H9 (cell line): ENCODE measurements around the gene NLRP9. TPM values are rescaled to one million over a fixed set of nuclear protein-coding genes. Genes with fewer than 3 reads are reported as not detected.

Experiments used
- DNase-seq: peaks from one replicate; pipeline ENCODE4 v3.0.0-alpha.2; 2017
- H2AFZ ChIP-seq: one replicate; pipeline ENCODE4 v1.6.1; 2013; ENCODE audit warnings: mild to moderate bottlenecking, low read length, control low read depth, moderate library complexity
- H2AK5ac ChIP-seq: 2 replicates; pipeline ENCODE4 v1.6.1; 2013; ENCODE audit warnings: low read length, control low read depth, mixed read lengths; ENCODE audit not compliant: insufficient read length
- H2BK120ac ChIP-seq: one replicate; pipeline ENCODE4 v1.6.1; 2013; ENCODE audit warnings: low read depth, mild to moderate bottlenecking, low read length, control low read depth, inconsistent platforms; ENCODE audit not compliant: poor library complexity, severe bottlenecking
- H2BK12ac ChIP-seq: 2 replicates; pipeline ENCODE4 v1.6.1; 2013; ENCODE audit warnings: low read length, control low read depth, mixed read lengths, low read depth; ENCODE audit not compliant: insufficient read length
- H2BK15ac ChIP-seq: 2 replicates; pipeline ENCODE4 v1.6.1; 2013; ENCODE audit warnings: low read depth, low read length, control low read depth
- H2BK20ac ChIP-seq: one replicate; pipeline ENCODE4 v1.6.1; 2013; ENCODE audit warnings: low read depth, mild to moderate bottlenecking, low read length, control low read depth, inconsistent platforms; ENCODE audit not compliant: poor library complexity, severe bottlenecking
- H2BK5ac ChIP-seq: 2 replicates; pipeline ENCODE4 v1.6.1; 2013; ENCODE audit warnings: low read length, control low read depth, mixed read lengths; ENCODE audit not compliant: insufficient read length
- H3K14ac ChIP-seq: 2 replicates; pipeline ENCODE4 v1.6.1; 2013; ENCODE audit warnings: low read length, control low read depth; ENCODE audit not compliant: insufficient read depth
- H3K18ac ChIP-seq: 2 replicates; pipeline ENCODE4 v1.6.1; 2013; ENCODE audit warnings: low read depth, mild to moderate bottlenecking, mixed read lengths, low read length, control low read depth; ENCODE audit not compliant: insufficient read length
- H3K23ac ChIP-seq: 2 replicates; pipeline ENCODE4 v1.6.1; 2013; ENCODE audit warnings: low read length, control low read depth, mixed read lengths, low read depth; ENCODE audit not compliant: insufficient read length
- H3K23me2 ChIP-seq: 2 replicates; pipeline ENCODE4 v1.6.1; 2013; ENCODE audit warnings: low read depth, mild to moderate bottlenecking, mixed read lengths, low read length, control low read depth; ENCODE audit not compliant: insufficient read length, poor library complexity, severe bottlenecking
- H3K27ac ChIP-seq: 2 replicates; pipeline ENCODE4 v1.5.1; 2013; ENCODE audit warnings: low read length, control low read depth, mixed read lengths, low read depth; ENCODE audit not compliant: insufficient read length
- H3K27me3 ChIP-seq: 2 replicates; pipeline ENCODE4 v1.6.1; 2013; ENCODE audit warnings: low read length, control low read depth, inconsistent platforms; ENCODE audit not compliant: insufficient read depth
- H3K4ac ChIP-seq: 2 replicates; pipeline ENCODE4 v1.6.1; 2013; ENCODE audit warnings: low read depth, mild to moderate bottlenecking, control low read depth, inconsistent platforms, low read length, moderate library complexity
- H3K4me1 ChIP-seq: 2 replicates; pipeline ENCODE4 v1.6.1; 2013; ENCODE audit warnings: low read length, control low read depth, inconsistent platforms; ENCODE audit not compliant: insufficient read depth
- H3K4me2 ChIP-seq: 2 replicates; pipeline ENCODE4 v1.6.1; 2013; ENCODE audit warnings: low read length, control low read depth, mixed read lengths; ENCODE audit not compliant: insufficient read length, insufficient read depth
- H3K56ac ChIP-seq: 2 replicates; pipeline ENCODE4 v1.6.1; 2013; ENCODE audit warnings: low read depth, mild to moderate bottlenecking, mixed read lengths, low read length, control low read depth; ENCODE audit not compliant: insufficient read length
- H3K79me1 ChIP-seq: 2 replicates; pipeline ENCODE4 v1.6.1; 2013; ENCODE audit warnings: low read depth, mild to moderate bottlenecking, moderate library complexity, low read length, control low read depth, inconsistent platforms; ENCODE audit not compliant: insufficient read depth, poor library complexity, severe bottlenecking
- H3K79me2 ChIP-seq: 2 replicates; pipeline ENCODE4 v1.6.1; 2013; ENCODE audit warnings: low read length, control low read depth, inconsistent platforms; ENCODE audit not compliant: insufficient read depth
- H3K9ac ChIP-seq: 2 replicates; pipeline ENCODE4 v1.6.1; 2013; ENCODE audit warnings: low read length, control low read depth, mixed read lengths; ENCODE audit not compliant: insufficient read length; ENCODE audit errors: extremely low read depth
- H3K9me3 ChIP-seq: one replicate; pipeline ENCODE4 v1.6.1; 2013; ENCODE audit warnings: low read depth, low read length, inconsistent platforms; ENCODE audit not compliant: control insufficient read depth
- H3T11ph ChIP-seq: one replicate; pipeline ENCODE4 v1.6.1; 2013; ENCODE audit warnings: mild to moderate bottlenecking, low read length, control low read depth, inconsistent platforms
- H4K20me1 ChIP-seq: one replicate; pipeline ENCODE4 v1.6.1; 2013; ENCODE audit not compliant: control insufficient read depth, insufficient read length, insufficient read depth
- H4K5ac ChIP-seq: 2 replicates; pipeline ENCODE4 v1.6.1; 2013; ENCODE audit warnings: low read depth, mild to moderate bottlenecking, mixed read lengths, low read length, control low read depth; ENCODE audit not compliant: insufficient read length
- H4K8ac ChIP-seq: replicated peaks from 2 replicates; pipeline ENCODE4 v1.6.1; 2013; ENCODE audit warnings: low read length, control low read depth, mixed read lengths, low read depth; ENCODE audit not compliant: insufficient read length
- H4K91ac ChIP-seq: 2 replicates; pipeline ENCODE4 v1.6.1; 2013; ENCODE audit warnings: low read depth, mild to moderate bottlenecking, moderate library complexity, mixed read lengths, low read length, control low read depth; ENCODE audit not compliant: insufficient read length
- H3K27ac Mint-ChIP-seq, 3 experiments: 2 replicates in 2 of 3; 3 replicates in 1 of 3; pipeline ENCODE4 v1.8.0; 2020 to 2021; ENCODE audit warnings: mixed read lengths in 3 of 3, mild to moderate bottlenecking in 1 of 3, moderate library complexity in 1 of 3
- H3K27me3 Mint-ChIP-seq: 2 replicates; pipeline ENCODE4 v1.8.0; 2021; ENCODE audit warnings: low read depth, mild to moderate bottlenecking, moderate library complexity, mixed read lengths
- H3K36me3 Mint-ChIP-seq, 3 experiments: 2 replicates in 2 of 3; 3 replicates in 1 of 3; pipeline ENCODE4 v1.8.0; 2020 to 2021; ENCODE audit warnings: low read depth in 3 of 3, mixed read lengths in 3 of 3; ENCODE audit not compliant: insufficient read depth in 1 of 3
- H3K4me1 Mint-ChIP-seq, 2 experiments: 2 replicates each; pipeline ENCODE4 v1.8.0; 2020; ENCODE audit warnings: mixed read lengths in 2 of 2
- H3K4me3 Mint-ChIP-seq, 2 experiments: 2 replicates in 1 of 2; 3 replicates in 1 of 2; pipeline ENCODE4 v1.8.0; 2020 to 2021; ENCODE audit warnings: mild to moderate bottlenecking in 2 of 2, mixed read lengths in 2 of 2, moderate library complexity in 1 of 2
- H3K9me3 Mint-ChIP-seq, 2 experiments: 2 replicates in 1 of 2; 3 replicates in 1 of 2; pipeline ENCODE4 v1.8.0; 2020; ENCODE audit warnings: mild to moderate bottlenecking in 2 of 2, mixed read lengths in 2 of 2, moderate library complexity in 1 of 2
- CTCF ChIP-seq: fragments of 200-600 bp; sonication (generic); conservative IDR thresholded peaks from 3 replicates; pipeline ENCODE4 v1.8.0; 2021; ENCODE audit warnings: antibody characterized with exemption, mild to moderate bottlenecking
- WGBS: extraction: QIAGEN DNeasy Blood & Tissue Kit; methylation state at CpG from one replicate; pipeline ENCODE4 v1.1.7; 2013; ENCODE audit warnings: missing lambda C conversion rate, low lambda C conversion rate, mixed read lengths; ENCODE audit not compliant: insufficient read length; ENCODE audit errors: extremely low coverage; 5-methylcytosine and 5-hydroxymethylcytosine counted together
- total RNA-seq: library from RNA; stranded (reverse); gene quantifications from 2 replicates; pipeline ENCODE4 v1.2.1, GENCODE V29; 2021

The NLRP9 gene
- total RNA-seq, 1 experiment from 2014 or later, result not detected

- no CpG with 5 or more reads among the region's 5 CpGs for WGBS
- H3K27ac Mint-ChIP-seq, result no peak overlapping the region
These were observed 61.8 kb downstream of the NLRP9 start for GRCh38 chr19:55676383-55676782.

More at GRCh38 chr19:55676383-55676782, 61.8 kb downstream of the NLRP9 start:
- Histone ChIP-seq H4K91ac (no peak overlapping the region), H2AK5ac (no peak overlapping the region), H3K79me1 (peaks cover 18% of the 10 kb centered on the region), H3K18ac (no peak overlapping the region), H3K79me2 (peaks cover 19% of the 10 kb centered on the region; the same call in 1 of the 2 replicates), H3K4me1 (no peaks in the 10 kb centered on the region), H2BK5ac (no peak overlapping the region), H3K4ac (no peak overlapping the region), H3K23me2 (peaks cover 6% of the 10 kb centered on the region), H3K23ac (no peak overlapping the region), H2BK15ac (no peak overlapping the region), H3K27ac (no peak overlapping the region), H4K8ac (no peak overlapping the region), H4K5ac (no peak overlapping the region), H3K27me3 (no peaks in the 10 kb centered on the region), H3K4me2 (peak overlapping the region; percentile 77), H2BK120ac (no peak overlapping the region), H4K20me1 (no peaks in the 10 kb centered on the region), H3K56ac (no peak overlapping the region), H3T11ph (no peak overlapping the region), H2BK20ac (no peak overlapping the region), H2AFZ (no peak overlapping the region), H3K9ac (no peak overlapping the region), H3K9me3 (no peaks in the 10 kb centered on the region), H3K14ac (no peak overlapping the region), H2BK12ac (no peak overlapping the region)
- DNase-seq, result no peak
- Mint-ChIP-seq H3K4me3 (peak overlapping the region; percentile 94 to 98), H3K9me3 (no peaks in the 10 kb centered on the region; a peak in 1 of 5 replicates), H3K36me3 (peaks cover 23 to 58% (median 53%) of the 10 kb centered on the region in 3 experiments; a peak in 6 of 7 replicates), H3K4me1 (peaks cover 30 to 36% of the 10 kb centered on the region in 2 experiments), H3K27me3 (no peaks in the 10 kb centered on the region)
- TF ChIP-seq CTCF, result no peak
